GM12801 (cell line): ENCODE results near the gene BAIAP2L2.

Experiments used
- TF ChIP-seq, protein P1 (sequence below): IDR thresholded peaks from one replicate; pipeline ENCODE4 v1.5.1; 2011; ENCODE audit warnings: control low read depth; ENCODE audit not compliant: insufficient read length; ENCODE audit errors: extremely low read depth

BAIAP2L2 gene

GRCh38 chr22:38107692-38108515 is 2.6 kb downstream of the BAIAP2L2 start:
- TF ChIP-seq, protein P1, sequence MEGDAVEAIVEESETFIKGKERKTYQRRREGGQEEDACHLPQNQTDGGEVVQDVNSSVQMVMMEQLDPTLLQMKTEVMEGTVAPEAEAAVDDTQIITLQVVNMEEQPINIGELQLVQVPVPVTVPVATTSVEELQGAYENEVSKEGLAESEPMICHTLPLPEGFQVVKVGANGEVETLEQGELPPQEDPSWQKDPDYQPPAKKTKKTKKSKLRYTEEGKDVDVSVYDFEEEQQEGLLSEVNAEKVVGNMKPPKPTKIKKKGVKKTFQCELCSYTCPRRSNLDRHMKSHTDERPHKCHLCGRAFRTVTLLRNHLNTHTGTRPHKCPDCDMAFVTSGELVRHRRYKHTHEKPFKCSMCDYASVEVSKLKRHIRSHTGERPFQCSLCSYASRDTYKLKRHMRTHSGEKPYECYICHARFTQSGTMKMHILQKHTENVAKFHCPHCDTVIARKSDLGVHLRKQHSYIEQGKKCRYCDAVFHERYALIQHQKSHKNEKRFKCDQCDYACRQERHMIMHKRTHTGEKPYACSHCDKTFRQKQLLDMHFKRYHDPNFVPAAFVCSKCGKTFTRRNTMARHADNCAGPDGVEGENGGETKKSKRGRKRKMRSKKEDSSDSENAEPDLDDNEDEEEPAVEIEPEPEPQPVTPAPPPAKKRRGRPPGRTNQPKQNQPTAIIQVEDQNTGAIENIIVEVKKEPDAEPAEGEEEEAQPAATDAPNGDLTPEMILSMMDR, result no peak

- TF ChIP-seq, protein P1, result no peak
Measured at GRCh38 chr22:38106814-38107578, 3.5 kb downstream of the BAIAP2L2 start.

GRCh38 chr22:38104084-38104483 is 6.4 kb downstream of the BAIAP2L2 start:
- TF ChIP-seq, protein P1, result no peak

DNA sequence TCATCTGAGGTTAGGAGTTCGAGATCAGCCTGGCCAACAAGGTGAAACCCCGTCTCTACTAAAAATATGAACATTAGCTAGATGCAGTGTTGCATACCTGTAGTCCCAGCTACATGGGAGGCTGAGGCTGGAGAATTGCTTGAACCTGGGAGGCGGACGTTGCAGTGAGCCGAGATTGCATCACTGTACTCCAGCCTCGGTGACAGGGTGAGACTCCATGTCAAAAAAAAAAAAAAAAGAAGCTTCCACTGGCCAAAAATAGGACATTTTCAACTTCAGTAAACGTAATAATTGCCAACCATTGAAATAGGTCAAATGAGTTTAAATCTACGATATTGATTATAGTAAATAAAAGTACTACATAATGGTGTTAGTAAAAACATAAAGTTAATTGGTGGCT is 6.8 kb downstream of the BAIAP2L2 start:
- TF ChIP-seq, protein P1, result no peak

DNA sequence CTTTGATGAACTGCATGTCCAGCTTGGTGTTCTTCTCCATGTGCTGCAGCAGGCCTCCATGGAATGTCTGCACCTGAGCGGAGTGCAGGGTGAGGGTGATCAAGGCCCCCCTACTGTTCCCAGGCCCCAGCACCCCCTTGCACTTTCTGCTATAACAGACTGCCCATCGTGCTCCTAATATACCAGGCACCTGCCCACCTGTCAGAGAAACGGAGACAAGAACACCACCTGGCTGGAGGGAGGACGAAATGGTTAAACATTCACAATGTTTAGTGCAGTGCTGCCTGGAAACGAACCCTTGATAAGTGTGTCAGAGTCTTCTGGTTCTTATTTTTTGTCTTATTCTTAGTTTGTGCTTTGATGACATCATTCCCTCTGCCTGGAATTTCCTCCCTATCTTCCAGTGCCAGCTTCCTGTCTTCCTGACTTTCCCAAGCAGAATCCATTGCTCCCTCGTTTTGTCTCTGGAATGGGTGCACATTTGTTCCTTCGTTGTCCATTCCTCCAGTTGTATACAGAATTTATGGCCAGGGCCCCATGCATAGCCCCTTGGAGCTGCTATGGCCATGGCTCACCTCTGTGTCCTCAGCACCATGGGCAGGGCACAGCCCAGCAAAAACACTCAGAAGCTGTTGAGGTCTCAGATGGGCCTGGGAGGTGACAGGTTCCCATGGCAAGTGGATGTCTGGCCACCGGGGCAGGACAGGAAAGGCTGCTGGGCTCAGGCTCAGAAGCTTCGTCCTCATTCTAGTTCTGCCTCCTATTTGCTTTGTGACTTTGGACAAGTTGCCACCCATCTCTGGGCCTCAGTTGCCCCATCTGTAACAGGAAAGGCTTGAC is 11.9 kb downstream of the BAIAP2L2 start:
- TF ChIP-seq, protein P1, result no peak

- TF ChIP-seq, protein P1, result no peak
Measured at GRCh38 chr22:38097557-38098409, 12.7 kb downstream of the BAIAP2L2 start.
